NCI-H2196 treated with DMSO at 0.1 percent for 48 hours (cell line): Measurements from ENCODE around the gene CDKN1C.
A peak's percentile ranks its signal among the peaks of the same experiment; 100 is the strongest.
"Not testable (repeated sequence)": the region's sequence is repeated elsewhere in the genome, so short reads cannot be mapped to it uniquely, and the experiment has no call there.

Source experiments
- DNase-seq: peaks from one replicate; lab custom pipeline; 2025; ENCODE audit not compliant: unreplicated experiment; lab: John Stamatoyannopoulos, UW

Gene CDKN1C

GRCh38 chr11:2909133-2909902 is 23.7 kb upstream of the CDKN1C start:
- DNase-seq, result no peak

DNA sequence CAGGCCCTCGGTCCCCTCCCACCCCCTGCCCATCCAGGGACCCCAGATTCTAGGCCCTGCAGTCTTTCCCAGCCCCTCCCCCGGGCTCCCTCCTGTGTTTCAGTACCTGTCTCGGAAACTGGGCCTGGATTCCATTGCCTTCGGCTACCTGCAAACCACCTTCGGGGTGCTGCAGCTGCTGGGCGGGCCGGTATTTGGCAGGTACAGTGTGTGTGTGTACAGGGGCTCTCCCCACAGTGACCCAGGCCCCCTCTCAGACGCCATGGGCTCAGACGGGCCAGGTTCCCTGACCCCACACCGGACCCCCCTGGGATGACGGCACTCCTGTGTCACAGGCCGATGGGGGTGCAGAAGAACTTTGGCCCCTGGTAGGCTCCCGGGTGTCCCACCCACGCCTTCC is 22.6 kb upstream of the CDKN1C start:
- no peak for DNase-seq

- DNase-seq, result not testable (repeated sequence)
Observed at GRCh38 chr11:2905299-2905698, 19.7 kb upstream of the CDKN1C start.

- DNase-seq, result peak; percentile 78
Observed at GRCh38 chr11:2904153-2905052, 18.8 kb upstream of the CDKN1C start.

- DNase-seq, result no peak
Observed at GRCh38 chr11:2903672-2904011, 18.1 kb upstream of the CDKN1C start.

- DNase-seq, result no peak
Observed at GRCh38 chr11:2902784-2903671, 17.5 kb upstream of the CDKN1C start.

DNA sequence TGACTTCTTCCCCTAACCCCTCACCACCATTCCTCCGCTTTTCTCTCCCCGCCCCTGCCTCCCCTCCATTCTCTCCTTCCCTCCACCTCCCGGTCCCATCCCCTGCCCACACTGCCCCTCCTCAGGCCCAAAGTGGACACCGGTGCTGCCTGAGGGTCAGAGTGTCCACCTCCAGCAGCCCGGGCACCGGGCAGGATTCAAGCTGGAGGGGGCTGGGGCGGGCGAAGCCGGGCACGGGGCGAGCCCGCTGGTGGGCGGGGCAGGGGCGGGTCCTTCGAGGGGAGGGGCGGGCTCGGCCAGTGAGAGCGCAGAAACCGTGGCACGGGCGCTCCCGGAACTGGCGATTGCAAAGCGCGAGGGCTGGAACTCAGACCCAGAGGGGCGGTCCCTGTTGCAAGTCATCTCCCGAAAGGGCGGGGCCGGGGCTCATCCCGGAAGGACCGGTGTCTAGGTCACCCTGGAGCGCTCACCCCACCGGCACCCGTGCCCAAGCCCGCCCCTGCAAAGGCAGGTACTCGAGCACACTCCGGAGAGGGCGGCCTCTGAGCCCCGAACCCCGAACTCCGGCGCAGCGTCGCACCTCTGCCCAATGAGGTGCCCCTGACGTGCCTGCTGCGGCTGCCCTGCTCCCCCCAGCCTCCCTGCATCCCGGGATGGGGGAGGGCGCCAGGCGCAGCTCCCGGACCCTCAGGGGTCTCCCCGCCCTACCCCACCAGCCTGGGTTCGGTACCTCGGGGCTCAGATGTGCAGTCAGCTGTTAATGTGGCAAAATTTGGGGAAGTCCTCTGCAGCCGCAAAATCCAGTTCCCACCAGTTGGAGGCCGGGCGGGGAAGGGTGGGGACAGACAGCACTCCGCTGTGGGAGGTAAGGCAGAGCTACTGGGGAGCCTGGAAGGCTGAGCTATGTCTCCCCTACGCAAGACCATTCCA is 16.5 kb upstream of the CDKN1C start:
- DNase-seq, result peak; percentile 97

DNA sequence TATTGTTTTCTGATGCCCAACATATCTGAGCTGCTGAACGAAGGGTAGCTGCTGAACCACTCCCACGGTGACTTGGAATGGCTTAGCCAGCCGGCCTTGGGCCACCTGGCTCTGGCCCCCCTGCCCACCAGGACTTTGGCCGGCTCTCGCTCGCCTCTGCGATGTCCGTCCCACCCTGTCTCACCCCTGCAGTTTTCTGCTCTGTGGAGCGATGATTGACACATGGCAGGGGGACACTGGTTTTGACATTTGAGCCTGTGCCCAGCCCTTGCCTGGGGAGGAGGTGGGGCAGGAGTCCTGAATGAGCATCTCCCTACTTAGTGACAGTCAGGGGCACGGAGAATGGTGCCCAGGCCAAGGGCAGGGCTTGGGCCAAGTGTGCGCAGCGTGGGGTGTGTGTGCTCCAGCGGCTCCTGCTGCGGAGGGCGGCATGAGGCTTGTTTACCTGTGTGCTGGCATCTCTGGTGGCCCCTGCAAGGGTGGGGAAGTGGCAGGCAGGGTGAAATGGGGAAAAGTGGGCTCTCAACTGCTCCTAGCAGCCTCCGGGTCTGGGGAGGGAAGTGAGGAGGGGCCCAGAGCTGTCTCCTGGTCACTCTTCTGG is 15.7 kb upstream of the CDKN1C start:
- DNase-seq, result no peak

- no peak for DNase-seq
Observed at GRCh38 chr11:2899080-2899783, 13.7 kb upstream of the CDKN1C start.

DNA sequence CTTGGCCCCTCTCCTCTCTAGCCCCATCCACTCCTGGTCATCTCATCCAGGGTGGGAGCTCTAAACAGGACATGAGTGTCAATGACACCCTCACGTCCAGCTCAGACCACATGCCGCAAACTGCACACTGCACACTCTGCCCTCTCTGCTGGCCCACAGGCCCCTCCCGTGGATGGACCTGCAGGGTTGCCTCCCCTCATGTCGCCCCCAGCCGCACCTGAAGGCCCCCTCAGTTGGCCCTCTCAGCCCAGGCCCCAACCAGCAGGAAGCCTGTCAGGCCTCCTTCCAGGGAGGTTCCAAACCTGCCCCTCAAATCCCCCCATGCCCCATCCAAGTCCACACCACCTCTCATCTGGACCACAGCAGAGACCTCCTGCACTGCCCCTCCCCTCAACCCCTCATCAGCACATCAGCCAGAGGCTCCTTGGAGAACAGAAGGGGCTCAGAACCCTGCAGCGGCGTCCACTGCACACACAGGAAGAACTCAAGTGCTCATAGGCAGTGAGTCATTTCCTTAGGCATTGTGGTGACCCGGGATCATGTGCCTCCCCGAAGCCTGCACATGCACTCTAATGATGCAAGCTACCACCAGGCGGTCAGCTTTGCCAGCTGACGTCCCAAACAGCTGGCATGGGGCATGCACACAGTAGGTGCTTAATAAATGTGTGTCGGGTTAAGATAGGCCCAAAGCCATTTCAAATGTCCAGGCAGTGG is 12.9 kb upstream of the CDKN1C start:
- peak; percentile 71 for DNase-seq

GRCh38 chr11:2897048-2897447 is 11.5 kb upstream of the CDKN1C start:
- no peak for DNase-seq

DNA sequence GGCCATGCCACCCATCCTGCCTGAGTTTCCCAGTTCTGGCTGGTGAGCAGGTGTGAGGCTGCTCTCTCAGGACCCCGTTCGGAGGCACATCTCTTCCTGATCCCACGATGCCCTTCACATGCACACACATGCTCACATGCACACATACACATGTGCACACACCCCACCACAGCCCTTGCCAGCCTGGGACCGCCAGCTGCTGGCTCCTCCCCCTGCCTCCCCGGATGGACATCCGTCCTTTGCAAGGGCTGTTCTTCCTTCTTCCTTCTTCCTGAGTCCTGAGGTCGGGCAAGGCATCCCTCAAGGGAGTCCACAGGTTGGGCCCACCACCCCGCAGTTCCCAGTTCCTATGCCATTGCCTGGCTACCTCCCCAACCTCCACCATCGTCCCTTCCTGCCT is 10.5 kb upstream of the CDKN1C start:
- no peak for DNase-seq

DNA sequence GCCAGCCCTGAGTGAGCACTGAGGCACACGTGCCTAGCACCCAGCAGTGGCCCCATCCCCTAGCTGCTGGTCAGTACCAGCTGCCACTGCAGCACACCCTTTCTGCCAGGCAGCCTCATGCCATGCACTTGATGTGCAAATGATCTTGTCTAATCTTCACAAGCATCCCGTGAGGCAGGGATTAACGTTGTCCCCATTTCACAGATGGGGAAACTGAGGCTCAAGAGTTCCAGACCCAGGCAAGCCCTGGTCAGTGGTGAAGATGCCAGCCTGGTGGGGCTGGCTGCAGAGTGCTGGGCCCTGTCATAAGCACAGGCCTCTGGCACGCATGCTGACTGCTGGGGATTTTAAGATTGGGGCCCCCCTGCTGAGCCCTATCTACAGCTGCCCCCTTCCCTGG is 8.4 kb upstream of the CDKN1C start:
- no peak for DNase-seq

DNA sequence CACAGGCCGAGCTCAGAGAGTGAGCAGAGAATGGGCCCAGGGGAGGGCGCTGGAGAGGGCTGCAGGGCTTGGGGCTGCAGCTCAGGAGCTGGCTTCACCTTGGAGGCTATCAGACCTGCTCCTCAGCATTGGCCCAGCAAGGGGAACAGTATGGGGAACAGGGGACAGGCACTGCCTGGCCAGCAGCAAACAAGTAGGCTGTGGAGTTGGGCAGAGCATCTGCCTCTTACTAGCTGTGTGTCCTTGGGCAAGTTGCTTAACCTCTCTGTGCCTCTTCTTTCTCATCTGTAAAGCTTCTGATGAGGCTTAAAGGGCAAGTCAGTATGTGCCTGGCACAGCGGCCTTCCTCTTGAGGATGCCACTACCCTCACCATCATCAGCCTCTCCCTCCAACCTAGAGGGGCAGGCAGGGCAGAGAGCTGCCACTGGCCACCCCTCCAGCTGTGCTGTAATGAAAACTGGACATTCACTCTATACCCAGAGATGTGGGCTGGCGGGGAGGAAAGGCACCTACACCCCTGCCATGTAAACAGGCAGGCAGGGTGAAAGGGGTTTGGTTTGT is 7.5 kb upstream of the CDKN1C start:
- no peak for DNase-seq

DNA sequence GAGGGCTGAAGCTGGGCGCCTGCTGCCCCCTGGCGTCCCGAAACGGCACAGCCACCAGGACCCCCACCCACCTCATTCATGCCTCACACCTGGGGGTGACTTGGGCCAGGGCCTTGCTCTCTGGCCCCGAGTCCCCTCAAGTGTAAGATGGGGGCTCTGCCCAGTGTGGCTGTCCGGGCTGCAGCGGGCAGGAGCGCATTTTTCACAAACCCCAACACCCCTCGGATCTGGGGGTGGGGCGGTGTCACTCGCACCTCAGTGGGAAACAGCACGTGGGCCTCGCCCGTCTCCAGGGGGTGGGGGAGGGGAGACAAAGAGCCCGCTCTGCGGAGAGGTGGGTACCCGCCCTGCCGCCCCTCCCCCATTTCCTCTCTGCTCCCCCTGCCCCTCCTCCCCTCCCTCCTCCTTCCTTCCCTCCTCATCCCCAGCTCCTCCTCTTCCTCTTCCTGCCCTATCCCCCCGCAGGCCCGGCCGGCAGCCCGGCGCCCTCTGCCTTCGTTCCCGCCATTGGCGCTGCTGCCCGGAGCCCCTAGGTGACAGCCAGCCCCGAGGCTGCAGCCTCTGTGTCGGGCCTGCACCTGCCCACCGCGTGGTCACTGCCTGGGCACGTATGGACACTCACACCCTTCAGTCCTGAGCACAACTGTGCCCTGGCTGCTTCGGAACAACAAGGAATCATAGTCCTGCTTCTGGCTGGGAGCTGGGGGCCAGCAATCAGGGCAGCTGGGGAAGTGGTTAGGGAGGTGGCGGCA is 6.8 kb upstream of the CDKN1C start:
- DNase-seq, result peak; percentile 83

- peak; percentile 66 for DNase-seq
Observed at GRCh38 chr11:2891326-2892214, 6.0 kb upstream of the CDKN1C start.
